Measurements from ENCODE around the gene PSME3.

The PSME3 gene

GRCh38 chr17:42832934-42833766, at the start of gene PSME3:
TSS of gene PSME3 (plus strand) at chr17:42833397. CDS start at chr17:42833632, 235 bp downstream.
- no peak for TF ChIP-seq CTCF (conservative IDR thresholded peaks at IDR 0.05; ENCODE audit: control insufficient read depth, insufficient read depth, low read depth, low read length)
- H3K4me3 ChIP-seq (ENCODE audit: control insufficient read depth, low read depth, low read length), result peak within 1 kb of the TSS; percentile 81
- peak; percentile 87 for DNase-seq (ENCODE audit: low read depth)

GRCh38 chr17:42783791-42784138, 49.4 kb upstream of the PSME3 start:
- no peak for TF ChIP-seq CTCF (conservative IDR thresholded peaks at IDR 0.05; ENCODE audit: control insufficient read depth, insufficient read depth, low read depth, low read length)
- DNase-seq (ENCODE audit: low read depth), result no peak
- no peak overlapping the region for H3K4me3 ChIP-seq (ENCODE audit: control insufficient read depth, low read depth, low read length)

GRCh38 chr17:42784409-42784808, 48.8 kb upstream of the PSME3 start:
- DNase-seq (ENCODE audit: low read depth), result no peak
- no peak overlapping the region for H3K4me3 ChIP-seq (ENCODE audit: control insufficient read depth, low read depth, low read length)
- no peak for TF ChIP-seq CTCF (conservative IDR thresholded peaks at IDR 0.05; ENCODE audit: control insufficient read depth, insufficient read depth, low read depth, low read length)

GRCh38 chr17:42784811-42785592, 48.2 kb upstream of the PSME3 start:
- DNase-seq (ENCODE audit: low read depth), result no peak
- TF ChIP-seq CTCF (conservative IDR thresholded peaks at IDR 0.05; ENCODE audit: control insufficient read depth, insufficient read depth, low read depth, low read length), result no peak
- no peak overlapping the region for H3K4me3 ChIP-seq (ENCODE audit: control insufficient read depth, low read depth, low read length)

- no peak for TF ChIP-seq CTCF (conservative IDR thresholded peaks at IDR 0.05; ENCODE audit: control insufficient read depth, insufficient read depth, low read depth, low read length)
- H3K4me3 ChIP-seq (ENCODE audit: control insufficient read depth, low read depth, low read length), result no peak overlapping the region
- no peak for DNase-seq (ENCODE audit: low read depth)
These were observed 45.9 kb upstream of the PSME3 start for GRCh38 chr17:42787266-42787665.

- no peak for DNase-seq (ENCODE audit: low read depth)
- TF ChIP-seq CTCF (conservative IDR thresholded peaks at IDR 0.05; ENCODE audit: control insufficient read depth, insufficient read depth, low read depth, low read length), result no peak
- H3K4me3 ChIP-seq (ENCODE audit: control insufficient read depth, low read depth, low read length), result no peak overlapping the region
These were observed 41.2 kb upstream of the PSME3 start for GRCh38 chr17:42791948-42792347.

Measured in fibroblast of mammary gland (primary cell).